GM10847 (cell line): ENCODE data around the gene HOXD10.

Source experiments
- POLR2A ChIP-seq: IDR thresholded peaks from 2 replicates; pipeline ENCODE4 v1.6.1; 2011; ENCODE audit not compliant: insufficient read length; ENCODE audit errors: extremely low read depth

The HOXD10 gene

DNA sequence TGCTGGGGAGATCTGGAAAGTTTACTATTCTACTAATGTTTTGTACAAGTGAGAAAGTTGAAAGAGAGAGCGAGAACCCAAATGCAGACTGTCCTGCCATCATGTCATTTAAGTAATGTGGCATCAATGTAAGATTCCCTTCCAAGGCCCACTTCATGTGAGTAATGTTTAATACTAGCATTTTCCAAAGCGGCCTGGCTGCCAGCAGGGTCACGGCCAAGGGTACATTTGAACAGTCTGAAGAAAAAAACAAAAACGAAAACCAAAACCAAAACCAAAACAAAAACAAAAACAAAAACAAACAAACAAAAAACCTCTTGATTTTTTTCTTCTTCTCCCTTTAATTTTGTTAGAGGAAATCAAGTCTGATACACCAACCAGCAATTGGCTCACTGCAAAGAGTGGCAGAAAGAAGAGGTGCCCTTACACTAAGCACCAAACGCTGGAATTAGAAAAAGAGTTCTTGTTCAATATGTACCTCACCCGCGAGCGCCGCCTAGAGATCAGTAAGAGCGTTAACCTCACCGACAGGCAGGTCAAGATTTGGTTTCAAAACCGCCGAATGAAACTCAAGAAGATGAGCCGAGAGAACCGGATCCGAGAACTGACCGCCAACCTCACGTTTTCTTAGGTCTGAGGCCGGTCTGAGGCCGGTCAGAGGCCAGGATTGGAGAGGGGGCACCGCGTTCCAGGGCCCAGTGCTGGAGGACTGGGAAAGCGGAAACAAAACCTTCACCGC, 2.2 kb downstream of the HOXD10 start:
- TF ChIP-seq POLR2A, result no peak

DNA sequence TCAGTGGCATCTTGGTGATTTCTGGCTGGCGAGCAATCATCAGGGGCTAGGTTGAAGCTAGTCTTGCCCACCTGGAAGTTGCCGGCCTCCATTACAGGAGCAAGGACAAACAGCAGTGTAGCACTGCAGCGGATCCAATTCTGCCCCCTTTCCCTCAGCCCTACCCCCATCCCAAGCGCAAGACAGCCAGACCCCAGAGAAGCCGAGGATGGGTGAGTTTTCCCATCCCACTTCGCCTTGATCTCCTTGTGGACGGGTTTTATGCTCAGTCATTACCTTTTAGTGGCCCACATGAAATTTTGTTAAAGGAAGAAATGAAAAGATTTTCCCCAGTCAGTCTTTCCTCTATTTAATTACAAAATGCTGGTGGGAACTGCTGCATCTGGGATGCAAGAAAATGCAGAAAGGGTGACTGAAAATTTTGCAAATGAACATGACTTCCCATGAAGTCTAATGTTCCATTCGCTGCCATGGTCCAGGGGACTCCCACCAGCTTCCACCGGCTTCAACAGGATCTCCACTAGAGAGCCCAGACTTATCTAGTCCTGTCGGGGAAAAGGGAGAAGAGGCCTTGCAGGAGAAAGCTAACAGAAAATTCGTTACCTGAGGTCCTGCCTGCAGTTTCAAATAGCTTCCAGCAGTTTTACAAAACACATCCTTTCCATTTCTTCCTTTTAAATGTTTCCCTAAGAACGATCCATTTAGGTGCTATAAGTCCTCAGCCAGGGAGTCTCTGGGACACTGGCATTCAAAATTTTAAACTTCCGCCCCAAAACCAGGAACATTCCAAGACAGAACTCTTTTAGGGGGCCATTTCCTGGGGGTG, 4.0 kb downstream of the HOXD10 start:
- no peak for TF ChIP-seq POLR2A

- no peak for TF ChIP-seq POLR2A
Observed at GRCh38 chr2:176121190-176122051, 4.8 kb downstream of the HOXD10 start.

GRCh38 chr2:176122052-176122682, 5.6 kb downstream of the HOXD10 start:
- TF ChIP-seq POLR2A, result no peak

GRCh38 chr2:176122683-176123410, 6.3 kb downstream of the HOXD10 start, which contains the start of gene HOXD9:
Gene HOXD9 (plus strand): TSS chr2:176122719. CDS start chr2:176122769, 50 bp downstream.
- no peak for TF ChIP-seq POLR2A

DNA sequence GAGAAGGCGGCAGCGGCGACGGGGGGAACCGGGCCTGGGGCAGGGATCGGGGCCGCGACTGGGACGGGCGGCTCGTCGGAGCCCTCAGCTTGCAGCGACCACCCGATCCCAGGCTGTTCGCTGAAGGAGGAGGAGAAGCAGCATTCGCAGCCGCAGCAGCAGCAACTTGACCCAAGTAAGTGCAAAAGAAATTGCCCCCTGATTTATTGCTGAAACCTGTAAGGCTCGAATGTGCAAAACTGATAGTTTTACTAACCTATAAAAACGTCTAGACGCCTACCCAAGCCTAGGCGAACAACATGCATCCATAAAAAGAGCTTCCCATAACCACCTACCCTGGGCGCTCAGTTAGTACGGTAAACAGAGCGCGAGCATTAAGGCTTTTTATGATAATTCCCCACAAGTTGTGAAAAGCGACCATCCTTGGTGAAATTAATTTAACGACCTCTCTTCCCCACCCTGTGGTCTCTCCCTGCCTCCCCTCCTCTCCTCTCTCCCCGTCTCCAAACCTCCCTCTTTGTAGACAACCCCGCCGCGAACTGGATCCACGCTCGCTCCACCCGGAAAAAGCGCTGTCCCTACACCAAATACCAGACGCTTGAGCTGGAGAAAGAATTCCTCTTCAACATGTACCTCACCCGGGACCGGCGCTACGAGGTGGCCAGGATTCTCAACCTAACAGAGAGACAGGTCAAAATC, 7.0 kb downstream of the HOXD10 start:
- no peak for TF ChIP-seq POLR2A

- no peak for TF ChIP-seq POLR2A
Observed at GRCh38 chr2:176124110-176124946, 7.8 kb downstream of the HOXD10 start.

GRCh38 chr2:176124947-176125771, 8.6 kb downstream of the HOXD10 start:
- no peak for TF ChIP-seq POLR2A

GRCh38 chr2:176125772-176126054, 9.1 kb downstream of the HOXD10 start:
- TF ChIP-seq POLR2A, result no peak

DNA sequence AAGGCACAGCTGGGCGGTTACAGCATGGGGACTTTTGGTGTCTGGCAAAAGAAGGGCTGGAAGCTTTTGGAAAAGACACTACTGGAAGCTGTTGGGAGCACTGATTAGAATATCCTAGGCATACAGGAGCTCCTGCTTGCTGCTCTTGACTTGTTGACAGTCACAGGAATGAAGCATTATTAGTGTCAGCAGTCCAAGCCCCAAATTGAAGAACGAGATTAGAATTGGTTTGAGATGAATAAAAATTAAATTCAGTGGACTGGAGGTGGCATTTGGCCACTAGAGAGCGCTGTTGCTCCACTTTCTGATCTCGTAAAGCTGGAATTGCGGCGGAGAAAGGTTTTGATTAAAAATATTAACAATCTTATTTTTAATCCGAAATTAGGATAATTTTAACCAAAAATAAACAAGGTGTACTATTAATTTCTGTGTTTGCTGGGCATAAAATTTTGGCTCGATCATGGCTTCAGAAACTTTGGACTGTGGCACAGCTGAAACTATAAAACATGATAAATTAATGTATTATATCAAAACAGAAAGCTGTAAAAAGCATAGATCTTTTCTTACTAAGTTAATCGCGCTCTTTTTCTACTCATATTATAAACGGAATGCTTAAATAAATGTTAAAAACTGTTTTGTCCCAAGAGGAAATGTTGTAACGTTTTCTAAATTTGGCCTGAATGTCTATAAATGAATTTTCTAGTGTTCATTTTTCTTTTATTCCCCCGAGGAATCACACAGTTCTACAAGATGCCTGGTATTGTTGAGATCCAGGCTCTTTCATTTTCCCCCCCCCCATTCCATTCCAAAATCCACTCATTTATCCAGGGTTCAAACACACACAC, 10.6 kb downstream of the HOXD10 start:
- no peak for TF ChIP-seq POLR2A

DNA sequence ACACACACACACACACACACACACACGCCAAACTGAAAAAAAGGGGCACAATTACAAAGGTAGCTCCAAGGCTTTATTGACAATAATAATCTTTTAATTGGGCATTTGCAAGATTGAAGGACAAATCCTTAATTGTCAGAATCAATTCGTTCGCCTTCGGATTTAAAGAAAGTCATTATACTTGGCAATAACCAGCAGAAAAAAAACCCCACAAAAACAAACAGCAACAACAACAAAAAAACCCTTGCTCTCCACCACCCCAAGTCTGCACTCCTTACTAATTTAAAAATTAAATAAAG, 11.1 kb downstream of the HOXD10 start:
- no peak for TF ChIP-seq POLR2A
